A549 (cell line): ENCODE data around the gene SACS.

ENCODE experiments used
- EHMT2 ChIP-seq: fragments of 200-600 bp; sonication (generic); IDR thresholded peaks from 2 replicates; pipeline ENCODE4 v1.6.1; 2016; ENCODE audit warnings: antibody characterized with exemption, low read depth, mild to moderate bottlenecking, moderate library complexity
- EP300 ChIP-seq, 2 experiments: fragments of >200 bp; sonication (Bioruptor Twin); formaldehyde crosslinking; IDR thresholded peaks; 2 replicates in 1 of 2; 3 replicates in 1 of 2; pipeline ENCODE4 v1.6.1; 2016 to 2017
- GATA3 ChIP-seq: IDR thresholded peaks from 2 replicates; pipeline ENCODE4 v1.6.1; 2012; ENCODE audit warnings: borderline replicate concordance
- HEYL ChIP-seq: fragments of 250-450 bp; sonication (Bioruptor Pico); IDR thresholded peaks from 2 replicates; pipeline ENCODE4 v1.8.0; 2021; ENCODE audit warnings: mild to moderate bottlenecking, moderate library complexity
- JUN ChIP-seq, 2 experiments: fragments of >200 bp; sonication (Bioruptor Twin); formaldehyde crosslinking; IDR thresholded peaks; 2 replicates in 1 of 2; 3 replicates in 1 of 2; pipeline ENCODE4 v1.6.1; 2016 to 2017
- KDM1A ChIP-seq: fragments of 200-600 bp; sonication (generic); IDR thresholded peaks from 2 replicates; pipeline ENCODE4 v1.6.1; 2016; ENCODE audit warnings: low read depth, mild to moderate bottlenecking
- MAFK ChIP-seq: fragments of 450-650 bp; IDR thresholded peaks from 2 replicates; pipeline ENCODE4 v1.6.1; 2014; ENCODE audit not compliant: partially characterized antibody
- POLR2A ChIP-seq: IDR thresholded peaks from 2 replicates; pipeline ENCODE4 v1.6.1; 2012; ENCODE audit warnings: mild to moderate bottlenecking, low read length
- TP53 ChIP-seq: fragments of 250-450 bp; sonication (Bioruptor Pico); IDR thresholded peaks from 2 replicates; pipeline ENCODE4 v1.5.0; 2021; ENCODE audit warnings: mild to moderate bottlenecking, moderate library complexity
- ZC3H11A ChIP-seq: fragments of 450-650 bp; IDR thresholded peaks from 2 replicates; pipeline ENCODE4 v1.6.1; 2014; ENCODE audit warnings: antibody characterized with exemption, mild to moderate bottlenecking
- TF ChIP-seq, protein P1 (sequence below): fragments of >200 bp; sonication (Bioruptor Twin); formaldehyde crosslinking; IDR thresholded peaks from 3 replicates; pipeline ENCODE4 v1.5.1; 2016
- TF ChIP-seq, protein P2 (sequence below): fragments of 200-600 bp; sonication (generic); IDR thresholded peaks from 2 replicates; pipeline ENCODE4 v1.6.1; 2016; ENCODE audit warnings: antibody characterized with exemption, mild to moderate bottlenecking, moderate library complexity
- TF ChIP-seq, protein P3 (sequence below): fragments of 150-350 bp; IDR thresholded peaks from 2 replicates; pipeline ENCODE4 v1.6.1; 2014; ENCODE audit warnings: low read depth, mild to moderate bottlenecking, low read length
- TF ChIP-seq, protein P4 (sequence below): fragments of >200 bp; sonication (Bioruptor Twin); formaldehyde crosslinking; IDR thresholded peaks from 3 replicates; pipeline ENCODE4 v1.6.1; 2016

DNA sequence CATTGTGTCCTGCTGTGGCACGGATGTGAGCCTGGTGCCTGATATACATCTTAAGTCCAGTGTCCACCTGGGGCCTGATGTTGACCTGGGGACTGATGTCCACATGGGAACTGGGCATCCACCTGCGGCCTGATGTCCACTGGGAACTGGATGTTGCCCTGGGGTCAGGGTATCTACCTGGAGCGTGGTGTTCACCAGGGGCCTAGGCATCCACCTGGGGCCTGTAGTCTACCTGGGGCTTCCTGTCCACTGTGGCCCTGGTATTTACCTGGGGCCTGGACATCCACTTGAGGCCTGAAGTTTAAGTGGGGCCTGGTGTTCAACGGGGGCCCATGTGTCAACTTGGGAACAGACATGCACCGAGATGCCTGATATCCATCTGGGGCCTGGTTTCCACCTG is 11.9 kb downstream of the SACS start:
- TF ChIP-seq, protein P1, sequence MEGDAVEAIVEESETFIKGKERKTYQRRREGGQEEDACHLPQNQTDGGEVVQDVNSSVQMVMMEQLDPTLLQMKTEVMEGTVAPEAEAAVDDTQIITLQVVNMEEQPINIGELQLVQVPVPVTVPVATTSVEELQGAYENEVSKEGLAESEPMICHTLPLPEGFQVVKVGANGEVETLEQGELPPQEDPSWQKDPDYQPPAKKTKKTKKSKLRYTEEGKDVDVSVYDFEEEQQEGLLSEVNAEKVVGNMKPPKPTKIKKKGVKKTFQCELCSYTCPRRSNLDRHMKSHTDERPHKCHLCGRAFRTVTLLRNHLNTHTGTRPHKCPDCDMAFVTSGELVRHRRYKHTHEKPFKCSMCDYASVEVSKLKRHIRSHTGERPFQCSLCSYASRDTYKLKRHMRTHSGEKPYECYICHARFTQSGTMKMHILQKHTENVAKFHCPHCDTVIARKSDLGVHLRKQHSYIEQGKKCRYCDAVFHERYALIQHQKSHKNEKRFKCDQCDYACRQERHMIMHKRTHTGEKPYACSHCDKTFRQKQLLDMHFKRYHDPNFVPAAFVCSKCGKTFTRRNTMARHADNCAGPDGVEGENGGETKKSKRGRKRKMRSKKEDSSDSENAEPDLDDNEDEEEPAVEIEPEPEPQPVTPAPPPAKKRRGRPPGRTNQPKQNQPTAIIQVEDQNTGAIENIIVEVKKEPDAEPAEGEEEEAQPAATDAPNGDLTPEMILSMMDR: no peak
- no peak for TF ChIP-seq JUN (IDR thresholded peaks at IDR 0.05)
- TF ChIP-seq ZC3H11A: no peak
- TF ChIP-seq, protein P2, sequence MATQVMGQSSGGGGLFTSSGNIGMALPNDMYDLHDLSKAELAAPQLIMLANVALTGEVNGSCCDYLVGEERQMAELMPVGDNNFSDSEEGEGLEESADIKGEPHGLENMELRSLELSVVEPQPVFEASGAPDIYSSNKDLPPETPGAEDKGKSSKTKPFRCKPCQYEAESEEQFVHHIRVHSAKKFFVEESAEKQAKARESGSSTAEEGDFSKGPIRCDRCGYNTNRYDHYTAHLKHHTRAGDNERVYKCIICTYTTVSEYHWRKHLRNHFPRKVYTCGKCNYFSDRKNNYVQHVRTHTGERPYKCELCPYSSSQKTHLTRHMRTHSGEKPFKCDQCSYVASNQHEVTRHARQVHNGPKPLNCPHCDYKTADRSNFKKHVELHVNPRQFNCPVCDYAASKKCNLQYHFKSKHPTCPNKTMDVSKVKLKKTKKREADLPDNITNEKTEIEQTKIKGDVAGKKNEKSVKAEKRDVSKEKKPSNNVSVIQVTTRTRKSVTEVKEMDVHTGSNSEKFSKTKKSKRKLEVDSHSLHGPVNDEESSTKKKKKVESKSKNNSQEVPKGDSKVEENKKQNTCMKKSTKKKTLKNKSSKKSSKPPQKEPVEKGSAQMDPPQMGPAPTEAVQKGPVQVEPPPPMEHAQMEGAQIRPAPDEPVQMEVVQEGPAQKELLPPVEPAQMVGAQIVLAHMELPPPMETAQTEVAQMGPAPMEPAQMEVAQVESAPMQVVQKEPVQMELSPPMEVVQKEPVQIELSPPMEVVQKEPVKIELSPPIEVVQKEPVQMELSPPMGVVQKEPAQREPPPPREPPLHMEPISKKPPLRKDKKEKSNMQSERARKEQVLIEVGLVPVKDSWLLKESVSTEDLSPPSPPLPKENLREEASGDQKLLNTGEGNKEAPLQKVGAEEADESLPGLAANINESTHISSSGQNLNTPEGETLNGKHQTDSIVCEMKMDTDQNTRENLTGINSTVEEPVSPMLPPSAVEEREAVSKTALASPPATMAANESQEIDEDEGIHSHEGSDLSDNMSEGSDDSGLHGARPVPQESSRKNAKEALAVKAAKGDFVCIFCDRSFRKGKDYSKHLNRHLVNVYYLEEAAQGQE: no peak
- no peak for TF ChIP-seq EP300 (IDR thresholded peaks at IDR 0.05)
- no peak for TF ChIP-seq MAFK
- TF ChIP-seq KDM1A: no peak
- no peak for TF ChIP-seq GATA3
- TF ChIP-seq HEYL (CRISPR knock-in tag): no peak
- TF ChIP-seq EHMT2: no peak
- TF ChIP-seq, protein P3, sequence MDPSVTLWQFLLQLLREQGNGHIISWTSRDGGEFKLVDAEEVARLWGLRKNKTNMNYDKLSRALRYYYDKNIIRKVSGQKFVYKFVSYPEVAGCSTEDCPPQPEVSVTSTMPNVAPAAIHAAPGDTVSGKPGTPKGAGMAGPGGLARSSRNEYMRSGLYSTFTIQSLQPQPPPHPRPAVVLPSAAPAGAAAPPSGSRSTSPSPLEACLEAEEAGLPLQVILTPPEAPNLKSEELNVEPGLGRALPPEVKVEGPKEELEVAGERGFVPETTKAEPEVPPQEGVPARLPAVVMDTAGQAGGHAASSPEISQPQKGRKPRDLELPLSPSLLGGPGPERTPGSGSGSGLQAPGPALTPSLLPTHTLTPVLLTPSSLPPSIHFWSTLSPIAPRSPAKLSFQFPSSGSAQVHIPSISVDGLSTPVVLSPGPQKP: no peak
- TF ChIP-seq, protein P4, sequence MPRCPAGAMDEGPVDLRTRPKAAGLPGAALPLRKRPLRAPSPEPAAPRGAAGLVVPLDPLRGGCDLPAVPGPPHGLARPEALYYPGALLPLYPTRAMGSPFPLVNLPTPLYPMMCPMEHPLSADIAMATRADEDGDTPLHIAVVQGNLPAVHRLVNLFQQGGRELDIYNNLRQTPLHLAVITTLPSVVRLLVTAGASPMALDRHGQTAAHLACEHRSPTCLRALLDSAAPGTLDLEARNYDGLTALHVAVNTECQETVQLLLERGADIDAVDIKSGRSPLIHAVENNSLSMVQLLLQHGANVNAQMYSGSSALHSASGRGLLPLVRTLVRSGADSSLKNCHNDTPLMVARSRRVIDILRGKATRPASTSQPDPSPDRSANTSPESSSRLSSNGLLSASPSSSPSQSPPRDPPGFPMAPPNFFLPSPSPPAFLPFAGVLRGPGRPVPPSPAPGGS: no peak
- TF ChIP-seq TP53 (CRISPR knock-in tag): no peak
- TF ChIP-seq POLR2A: no peak
